ENCODE results near the gene PIP4P1.

Gene PIP4P1

DNA sequence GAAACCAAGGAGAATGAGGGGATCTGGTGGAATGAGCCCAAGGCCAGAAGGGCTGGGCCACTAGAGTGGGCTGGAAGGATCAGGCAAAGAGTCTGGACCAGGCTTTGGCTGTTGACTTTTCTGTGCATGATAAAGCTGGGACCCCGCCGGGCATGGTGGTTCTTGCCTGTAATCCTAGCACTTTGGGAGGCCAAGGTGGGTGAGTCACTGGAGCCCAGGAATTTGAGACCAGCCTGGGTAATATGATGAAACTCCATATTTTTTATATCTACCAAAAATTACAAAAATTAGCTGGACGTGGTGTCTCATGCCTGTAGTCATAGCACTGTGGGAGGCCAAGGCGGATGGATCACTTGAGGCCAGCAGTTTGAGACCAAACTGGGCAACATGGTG lies 24.9 kb downstream of the PIP4P1 start:
- TF ChIP-seq, protein P1, sequence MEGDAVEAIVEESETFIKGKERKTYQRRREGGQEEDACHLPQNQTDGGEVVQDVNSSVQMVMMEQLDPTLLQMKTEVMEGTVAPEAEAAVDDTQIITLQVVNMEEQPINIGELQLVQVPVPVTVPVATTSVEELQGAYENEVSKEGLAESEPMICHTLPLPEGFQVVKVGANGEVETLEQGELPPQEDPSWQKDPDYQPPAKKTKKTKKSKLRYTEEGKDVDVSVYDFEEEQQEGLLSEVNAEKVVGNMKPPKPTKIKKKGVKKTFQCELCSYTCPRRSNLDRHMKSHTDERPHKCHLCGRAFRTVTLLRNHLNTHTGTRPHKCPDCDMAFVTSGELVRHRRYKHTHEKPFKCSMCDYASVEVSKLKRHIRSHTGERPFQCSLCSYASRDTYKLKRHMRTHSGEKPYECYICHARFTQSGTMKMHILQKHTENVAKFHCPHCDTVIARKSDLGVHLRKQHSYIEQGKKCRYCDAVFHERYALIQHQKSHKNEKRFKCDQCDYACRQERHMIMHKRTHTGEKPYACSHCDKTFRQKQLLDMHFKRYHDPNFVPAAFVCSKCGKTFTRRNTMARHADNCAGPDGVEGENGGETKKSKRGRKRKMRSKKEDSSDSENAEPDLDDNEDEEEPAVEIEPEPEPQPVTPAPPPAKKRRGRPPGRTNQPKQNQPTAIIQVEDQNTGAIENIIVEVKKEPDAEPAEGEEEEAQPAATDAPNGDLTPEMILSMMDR (IDR thresholded peaks at IDR 0.05; ENCODE audit: low read depth, low read length), result no peak
- DNase-seq (ENCODE audit: low read depth in 2 of 2), result peak; percentile 69 to 84
- no peak overlapping the region for H3K4me3 ChIP-seq (replicated peaks in 1 of 2; ENCODE audit: low read depth in 2 of 2, low read length in 2 of 2)

DNA sequence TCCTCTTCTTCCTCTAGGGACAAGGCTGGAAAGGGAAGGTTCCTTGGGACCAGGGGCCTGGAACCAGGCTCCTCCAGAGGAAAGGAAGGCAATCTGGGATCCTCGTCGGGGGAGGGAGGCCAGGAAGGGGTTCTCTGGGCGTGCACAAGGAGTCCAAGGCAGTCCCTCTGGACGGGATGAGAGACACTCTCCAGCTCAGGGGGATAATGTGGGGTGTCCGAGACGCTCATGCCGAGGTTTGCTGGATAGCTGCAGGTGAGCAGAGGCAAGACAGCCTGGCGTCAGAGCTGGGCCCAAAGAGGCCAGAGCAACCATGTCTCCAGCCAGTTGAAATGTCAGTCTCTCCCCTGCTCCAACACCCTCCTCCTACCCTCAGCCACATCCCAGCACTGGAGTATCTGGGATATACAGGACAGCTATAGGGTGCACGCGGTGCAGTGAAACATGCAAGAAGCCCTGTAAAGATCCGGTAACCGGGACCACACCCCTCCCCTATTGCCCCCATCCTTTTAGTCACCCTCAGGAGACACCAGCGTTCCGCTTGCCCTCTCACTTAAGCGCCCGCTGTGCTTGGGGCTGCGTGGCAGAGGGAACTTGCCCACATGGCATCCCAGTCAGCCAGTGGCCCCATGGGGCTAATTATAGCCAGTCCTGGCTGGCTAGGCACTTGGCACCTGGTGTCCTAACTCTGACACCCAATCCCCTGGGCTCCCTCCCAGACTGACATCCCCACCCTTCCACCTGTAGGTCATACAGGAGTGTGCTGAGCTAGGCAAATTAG lies 25.5 kb downstream of the PIP4P1 start, which contains the start of gene KLHL33:
Gene KLHL33, minus strand, starts transcription at position 585 of the 781 bp plus-strand sequence. Its CDS starts 355 bp downstream, at position 230.
- DNase-seq (ENCODE audit: low read depth in 2 of 2), result no peak
- peak within 1 kb of the TSS; percentile 14 to 15 for H3K4me3 ChIP-seq (replicated peaks in 1 of 2; ENCODE audit: low read depth in 2 of 2, low read length in 2 of 2)

DNA sequence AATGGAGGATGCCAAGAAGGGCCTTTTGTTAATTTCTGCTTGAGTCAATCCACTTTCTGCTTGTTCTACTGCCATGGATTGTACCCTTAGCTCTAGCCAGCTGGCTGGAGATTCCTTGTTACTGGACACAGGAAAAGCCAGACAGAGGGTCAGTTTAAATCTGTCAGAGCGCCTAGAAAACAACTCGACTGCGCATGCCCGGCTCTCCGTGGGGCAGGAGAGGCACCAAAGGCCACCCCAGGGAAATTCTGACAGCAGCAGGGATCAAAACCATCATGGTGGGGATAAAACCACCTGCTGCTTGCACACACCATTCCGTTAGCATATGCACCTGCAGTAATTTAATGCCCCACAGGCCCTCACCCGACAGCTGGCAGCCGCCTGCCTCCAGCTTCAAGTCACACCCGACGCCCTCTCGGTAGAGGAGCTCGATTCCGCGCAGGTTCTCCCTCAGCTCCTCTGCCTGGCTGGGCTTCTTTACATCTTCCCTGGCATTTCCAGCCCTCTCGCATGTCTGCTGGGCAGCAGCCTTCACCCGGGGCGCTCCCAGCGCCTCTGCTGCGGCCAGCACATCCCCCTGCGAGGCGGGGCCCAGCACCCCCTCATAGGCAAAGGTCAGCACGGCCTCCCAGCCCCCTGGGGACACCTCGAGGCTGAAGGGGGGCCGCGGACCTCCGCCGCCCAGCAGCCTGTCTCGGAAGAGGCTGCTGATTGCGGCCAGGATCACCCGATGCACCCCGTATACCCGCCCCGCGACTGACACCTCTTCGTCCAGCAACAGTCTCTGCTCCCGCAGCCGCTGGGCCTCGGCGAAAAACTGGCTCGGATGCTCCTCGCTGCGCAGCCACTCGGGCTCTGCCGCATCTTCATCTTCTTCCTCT lies 26.3 kb downstream of the PIP4P1 start:
- TF ChIP-seq, protein P1 (IDR thresholded peaks at IDR 0.05; ENCODE audit: low read depth, low read length), result no peak
- peak in 1 of 2 donors; percentile 49 for DNase-seq (ENCODE audit: low read depth in 2 of 2)
- peak overlapping the region; percentile 14 to 15 for H3K4me3 ChIP-seq (replicated peaks in 1 of 2; ENCODE audit: low read depth in 2 of 2, low read length in 2 of 2)

More for the DNA sequence above, 25.5 kb downstream of the PIP4P1 start, which contains the start of gene KLHL33:
- TF ChIP-seq, protein P1 (IDR thresholded peaks at IDR 0.05; ENCODE audit: low read depth, low read length), result no peak

DNA sequence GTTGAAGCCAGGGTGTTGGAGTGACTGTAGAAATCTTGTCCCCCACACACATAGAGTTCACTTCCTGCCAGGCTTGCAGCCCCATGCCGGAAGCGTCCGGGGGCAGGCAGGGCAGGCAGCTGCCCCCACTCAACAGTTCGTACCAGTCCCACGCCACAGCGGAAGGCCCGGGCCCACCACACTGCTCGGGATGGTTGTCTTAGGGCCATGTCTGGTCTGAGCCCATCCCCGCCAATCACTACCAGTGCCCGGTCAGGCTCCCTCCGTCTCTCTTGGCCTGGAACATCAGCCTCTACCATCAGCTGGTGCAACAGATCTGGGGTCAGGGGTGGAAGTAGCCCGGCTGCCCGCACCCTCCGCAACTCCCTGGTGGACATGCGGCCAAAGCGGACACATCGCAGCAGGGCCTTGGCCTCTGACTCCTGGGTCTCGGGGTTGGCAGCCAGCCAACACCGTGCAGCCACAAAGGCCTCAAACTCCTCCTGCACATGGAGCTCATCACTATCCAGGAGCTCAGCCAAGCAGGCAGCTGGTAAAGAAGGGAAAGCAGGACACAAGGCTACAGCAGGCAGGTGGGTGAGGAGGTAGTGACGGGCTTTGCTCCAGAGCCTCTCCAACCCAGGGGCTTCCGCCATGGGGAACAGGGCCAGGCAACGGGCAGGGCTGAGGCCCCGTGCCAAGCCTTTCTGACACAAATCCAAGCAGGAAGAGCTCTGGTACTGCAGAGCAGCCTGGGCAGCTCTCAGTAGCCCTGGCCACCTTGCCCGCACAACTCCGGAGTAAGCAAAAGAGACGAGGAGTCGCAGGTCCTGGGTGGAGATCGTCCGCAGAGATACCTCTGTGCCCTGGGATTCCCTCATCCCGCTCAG lies 31.2 kb downstream of the PIP4P1 start:
- DNase-seq (ENCODE audit: low read depth in 2 of 2), result no peak
- TF ChIP-seq, protein P1 (IDR thresholded peaks at IDR 0.05; ENCODE audit: low read depth, low read length), result no peak

DNA sequence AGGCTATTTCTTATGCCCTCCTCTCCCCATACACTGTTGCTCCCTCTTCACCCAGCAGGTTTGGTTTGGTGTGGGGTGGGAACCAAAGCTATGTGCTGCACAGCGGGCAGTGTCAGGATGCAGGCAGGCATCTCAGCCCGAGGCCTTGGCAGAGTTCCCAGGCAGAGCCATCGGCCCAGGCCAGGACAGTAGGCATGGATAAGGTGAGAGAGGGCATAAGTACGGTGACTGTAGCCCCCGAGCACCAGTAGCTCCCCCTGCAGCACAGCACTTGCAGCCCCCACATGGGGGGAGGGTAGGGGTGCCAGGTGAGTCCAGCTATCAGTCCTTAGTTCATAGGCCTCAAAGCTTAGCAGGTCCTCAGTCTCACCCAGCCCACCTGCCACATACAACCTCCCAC lies 32.4 kb downstream of the PIP4P1 start:
- no peak overlapping the region for H3K4me3 ChIP-seq (replicated peaks in 1 of 2; ENCODE audit: low read depth in 2 of 2, low read length in 2 of 2)
- TF ChIP-seq, protein P1 (IDR thresholded peaks at IDR 0.05; ENCODE audit: low read depth, low read length), result no peak
- no peak for DNase-seq (ENCODE audit: low read depth in 2 of 2)

More for the DNA sequence above, 31.2 kb downstream of the PIP4P1 start:
- H3K4me3 ChIP-seq (replicated peaks in 1 of 2; ENCODE audit: low read depth in 2 of 2, low read length in 2 of 2), result no peak overlapping the region

DNA sequence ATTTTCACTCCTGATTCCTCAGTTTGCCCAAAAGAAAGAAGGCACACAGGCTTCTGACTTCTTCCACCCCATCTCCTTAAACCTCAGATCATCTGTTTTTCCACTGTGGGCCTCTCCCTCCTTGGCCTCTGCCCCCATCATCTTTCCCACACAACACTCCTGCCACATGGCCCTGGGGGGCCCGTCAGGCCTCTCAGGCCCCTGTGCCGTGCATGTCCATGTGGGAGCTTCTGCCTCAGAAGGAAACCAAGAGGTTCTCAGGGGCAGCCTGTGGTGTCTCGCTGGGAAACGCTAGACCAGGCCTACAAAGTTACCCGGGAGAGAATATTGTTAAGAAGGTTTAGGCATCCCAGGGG lies 33.2 kb downstream of the PIP4P1 start:
- DNase-seq (ENCODE audit: low read depth in 2 of 2), result no peak
- TF ChIP-seq, protein P1 (IDR thresholded peaks at IDR 0.05; ENCODE audit: low read depth, low read length), result no peak
- H3K4me3 ChIP-seq (replicated peaks in 1 of 2; ENCODE audit: low read depth in 2 of 2, low read length in 2 of 2), result no peak overlapping the region

Data from cardiac fibroblast (primary cell).